Activated effector memory CD4-positive, alpha-beta T cell treated with anti-CD3 and anti-CD28 coated beads, Interleukin-2, amount 50 U/mL, for 16 hours (primary cell): Measurements from ENCODE around the gene DMAC2L.
"Not testable (repeated sequence)": the region's sequence is repeated elsewhere in the genome, so short reads cannot be mapped to it uniquely, and the experiment has no call there.

Source experiments
- DNase-seq: peaks from one replicate; pipeline ENCODE4 v3.0.0-alpha.2; 2020

The DMAC2L gene

DNA sequence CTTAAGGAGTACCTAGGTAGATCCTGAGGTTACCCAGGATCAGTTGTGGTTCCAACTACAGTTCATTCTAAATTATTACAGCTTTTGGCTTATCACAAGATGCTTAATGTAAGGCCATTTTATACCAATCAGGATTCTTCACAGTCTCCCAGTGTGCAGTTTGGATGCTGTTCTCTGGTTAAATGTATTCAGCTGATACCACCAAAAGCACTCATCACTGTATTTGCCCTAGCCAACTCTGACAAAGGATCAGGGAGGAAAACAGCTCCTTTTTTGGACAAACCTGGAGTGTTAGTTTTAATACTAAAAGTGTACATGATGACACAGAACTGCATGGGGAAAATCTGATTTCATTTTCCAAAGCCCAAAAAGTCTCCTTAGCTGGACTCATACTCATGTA is 19.5 kb downstream of the DMAC2L start:
- DNase-seq = no peak

DNA sequence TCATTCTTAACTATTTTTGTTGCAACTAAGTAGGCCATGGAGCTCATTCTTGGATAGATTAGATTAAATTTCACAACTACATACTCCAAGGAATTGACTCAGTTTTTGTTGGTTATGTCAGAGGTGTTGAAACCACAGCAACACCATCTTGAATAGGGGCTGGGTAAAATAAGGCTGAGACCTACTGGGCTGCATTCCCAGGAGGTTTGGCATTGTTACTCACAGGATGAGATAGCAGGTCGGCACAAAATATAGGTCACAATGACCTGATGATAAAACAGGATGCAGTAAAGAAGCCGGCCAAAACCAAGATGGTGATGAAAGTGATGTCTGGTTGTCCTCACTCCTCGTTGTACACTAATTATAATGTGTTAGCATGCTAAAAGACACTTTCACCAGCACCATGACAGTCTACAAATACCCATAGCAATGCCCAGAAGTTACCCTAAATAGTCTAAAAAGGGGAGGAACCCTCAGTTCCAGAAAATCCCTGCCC is 20.9 kb downstream of the DMAC2L start:
- no peak for DNase-seq

DNA sequence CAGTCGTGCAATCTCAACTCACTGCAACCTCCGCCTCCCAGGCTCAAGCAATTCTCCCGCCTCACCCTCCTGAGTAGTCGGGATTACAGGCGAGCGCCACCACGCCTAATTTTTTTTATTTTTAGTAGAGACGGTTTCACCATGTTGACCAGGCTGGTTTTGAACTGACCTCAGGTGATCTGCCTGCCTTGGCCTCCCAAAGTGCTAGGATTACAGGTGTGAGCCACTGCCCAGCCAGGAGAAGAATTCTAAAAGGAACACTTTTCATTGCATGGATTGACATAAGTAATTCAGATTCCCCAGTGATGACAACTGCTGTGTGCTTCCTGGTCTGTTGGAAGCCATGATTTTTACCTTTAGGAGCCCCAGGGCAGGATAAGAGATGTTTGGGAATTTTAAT is 22.1 kb downstream of the DMAC2L start:
- DNase-seq = no peak

DNA sequence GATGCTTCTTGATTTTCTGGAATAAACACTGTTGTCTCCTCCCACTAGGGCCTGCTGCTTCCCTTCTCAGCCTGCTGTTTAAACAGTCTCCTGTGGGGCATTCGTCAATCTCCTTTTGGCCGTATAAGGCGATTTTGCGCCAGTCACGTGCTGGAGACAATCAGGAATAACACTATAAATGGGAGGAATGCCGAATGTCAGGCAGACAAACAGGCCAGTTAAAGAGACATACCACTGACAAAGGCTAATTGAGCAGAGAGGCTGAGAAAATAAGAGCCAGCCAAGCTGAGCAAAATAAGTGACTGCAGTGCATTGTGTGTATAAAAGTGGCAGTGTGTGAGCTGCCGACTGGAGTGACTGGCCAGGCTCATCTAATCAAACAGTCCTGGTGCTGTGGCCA is 23.3 kb downstream of the DMAC2L start:
- no peak for DNase-seq

DNA sequence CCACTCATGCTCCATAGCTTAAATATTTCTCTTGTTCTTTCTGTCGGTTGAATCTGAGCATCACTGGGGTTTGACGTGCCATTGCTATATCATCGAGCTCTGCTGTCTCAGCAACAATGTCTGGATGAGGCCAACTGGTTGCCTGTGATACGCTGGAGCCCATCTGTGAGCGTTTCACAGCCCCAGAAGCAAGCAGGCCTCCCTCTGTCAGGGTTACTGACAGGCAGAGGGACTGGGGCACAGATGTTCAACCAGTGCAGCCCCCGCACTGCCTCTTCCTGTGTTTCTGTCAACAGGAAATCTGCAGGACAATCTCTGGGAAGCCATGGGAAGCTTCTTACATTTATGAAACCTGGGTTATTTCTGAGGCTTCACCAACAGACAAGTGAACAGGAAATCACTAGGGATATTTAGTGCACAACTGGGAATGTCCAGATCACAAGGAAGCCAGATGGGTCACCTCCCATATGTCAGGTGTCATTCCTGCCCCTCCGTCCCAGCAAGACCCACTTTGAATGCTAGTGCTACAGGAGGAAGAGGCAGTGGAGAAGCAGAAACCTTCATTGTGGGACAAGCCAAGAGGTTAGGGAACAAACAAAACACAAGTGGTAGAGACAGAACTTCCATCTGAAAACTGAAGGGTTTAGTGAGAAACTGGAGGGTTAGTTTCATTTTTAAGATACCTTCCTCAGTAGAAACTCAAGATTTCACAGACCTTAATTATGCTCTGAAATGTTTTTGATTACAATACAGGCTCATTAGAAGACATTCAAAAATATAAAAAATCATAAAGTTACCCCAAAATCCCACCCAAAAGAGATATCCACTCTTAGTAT is 24.1 kb downstream of the DMAC2L start:
- DNase-seq = no peak

DNA sequence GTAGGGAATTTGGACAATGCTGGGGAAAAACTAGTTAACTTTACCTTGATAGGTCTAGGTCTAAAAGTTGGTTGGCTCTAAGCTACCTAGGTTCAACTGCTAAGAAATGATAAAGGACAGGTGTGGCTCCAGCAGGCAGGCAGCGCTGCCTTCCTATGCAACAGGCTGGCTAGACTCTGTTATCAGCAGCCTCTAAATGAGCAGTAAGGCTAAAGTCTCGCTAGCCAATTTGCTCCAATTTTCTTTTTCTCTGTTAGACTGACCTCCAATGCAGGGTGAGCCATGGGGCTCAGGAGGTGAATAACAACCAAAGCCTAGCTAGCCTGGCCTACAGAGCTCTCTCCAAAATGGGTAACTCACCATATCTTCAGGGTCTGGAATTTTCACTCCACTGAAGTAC is 26.5 kb downstream of the DMAC2L start:
- DNase-seq = no peak

DNA sequence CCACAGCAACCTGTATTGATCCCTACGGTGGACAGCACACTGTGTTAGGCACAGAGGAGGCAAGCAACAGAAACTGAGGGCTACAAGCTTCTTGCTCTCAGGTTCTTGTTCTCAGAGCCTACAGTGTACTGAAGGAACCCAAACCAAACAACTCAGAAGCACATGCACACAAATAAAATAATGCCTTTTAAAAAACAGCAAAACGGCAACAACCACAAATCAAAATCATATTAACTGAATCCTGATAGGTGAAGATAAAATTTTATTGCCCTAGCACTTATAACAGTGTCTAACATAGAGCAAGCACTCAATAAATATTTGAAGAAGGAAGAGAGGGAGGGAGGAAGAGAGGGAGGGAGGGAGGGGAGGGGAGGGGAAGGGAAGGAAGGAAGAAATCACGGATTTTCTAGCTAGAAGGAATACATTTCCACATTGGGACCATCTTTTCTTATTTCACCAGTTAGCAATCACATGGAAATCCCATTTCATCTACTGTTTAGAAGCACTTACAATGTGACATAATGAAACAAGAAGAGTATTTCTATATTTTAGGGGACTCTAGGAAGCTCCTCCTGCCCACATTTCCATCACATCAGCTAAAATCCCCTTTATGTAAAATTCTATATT is 27.2 kb downstream of the DMAC2L start:
- DNase-seq = no peak

DNA sequence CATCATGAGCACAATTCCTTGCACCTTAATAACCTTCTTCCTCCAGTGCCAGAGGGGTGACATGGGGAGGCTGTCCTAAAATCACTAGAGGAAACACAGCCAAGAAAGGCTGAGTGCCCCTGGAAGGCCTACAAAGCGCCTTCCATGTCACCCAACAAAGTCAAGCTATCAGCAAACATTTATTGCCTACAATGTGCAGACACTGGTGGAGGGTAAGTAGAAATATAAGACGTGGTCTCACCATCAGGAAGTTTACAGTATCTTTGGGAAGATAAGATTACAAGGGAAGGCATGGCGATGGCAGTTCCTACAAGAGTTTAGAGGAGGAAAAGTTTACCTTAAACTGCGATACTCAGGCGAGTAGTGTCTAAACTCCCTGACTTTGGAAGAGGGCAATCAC is 27.9 kb downstream of the DMAC2L start:
- no peak for DNase-seq

DNA sequence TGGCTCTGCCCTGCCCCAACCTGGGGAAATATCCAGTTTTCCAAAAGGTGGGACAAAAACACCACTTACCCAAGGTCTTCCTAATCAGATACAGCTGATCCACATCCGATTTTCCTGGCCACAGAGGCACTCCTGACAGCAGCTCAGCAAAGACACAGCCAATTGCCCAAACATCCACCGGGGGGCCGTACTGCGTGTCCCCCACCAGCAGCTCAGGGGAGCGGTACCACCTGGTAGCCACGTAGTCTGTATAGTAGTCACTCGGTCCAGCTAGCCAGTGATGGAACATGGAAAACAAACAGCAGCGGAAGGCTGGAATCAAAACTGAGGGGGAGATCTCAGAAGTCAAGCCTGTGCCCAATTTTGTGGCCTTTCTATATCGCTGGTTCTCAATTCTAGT is 28.8 kb downstream of the DMAC2L start:
- no peak for DNase-seq

DNA sequence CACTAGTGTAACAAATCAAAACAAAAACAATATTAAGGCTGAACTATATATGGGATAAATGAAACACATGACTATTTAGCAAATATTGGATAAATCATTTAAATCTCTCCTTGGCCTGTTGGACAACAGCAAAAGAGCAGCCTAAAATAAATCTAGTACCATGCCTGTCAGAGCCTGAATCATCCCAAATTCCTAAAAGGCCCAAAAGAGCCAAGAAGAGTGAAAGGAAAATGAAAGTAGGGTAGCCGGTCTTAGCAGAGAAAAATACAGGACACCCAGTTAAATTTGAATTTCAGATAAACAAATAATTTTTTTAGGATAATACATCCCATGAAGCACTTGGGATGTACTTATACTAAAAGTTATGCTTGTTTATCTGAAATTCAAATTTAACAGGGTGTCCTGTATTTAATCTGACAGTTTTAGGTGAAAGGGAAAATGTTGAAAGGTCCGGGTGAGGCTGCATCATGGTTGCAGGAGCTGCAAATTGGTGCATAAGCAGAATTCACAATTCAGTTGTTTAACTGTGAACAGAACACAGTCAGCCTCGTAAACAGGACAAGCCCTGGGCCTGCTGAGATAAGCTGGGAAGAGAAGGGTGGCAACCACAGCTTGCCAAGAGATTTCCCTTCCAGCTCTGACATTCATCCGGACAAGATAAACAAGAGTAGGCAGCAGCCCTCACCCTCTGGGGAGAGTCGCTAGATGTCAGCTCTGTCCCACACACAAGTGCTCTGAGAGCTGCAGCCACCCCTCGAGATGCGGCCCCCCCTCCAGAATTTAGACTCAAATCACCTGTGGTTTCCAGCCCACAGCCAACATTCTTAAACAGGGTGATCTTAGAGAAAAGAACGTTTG is 30.3 kb downstream of the DMAC2L start:
- no peak for DNase-seq

DNA sequence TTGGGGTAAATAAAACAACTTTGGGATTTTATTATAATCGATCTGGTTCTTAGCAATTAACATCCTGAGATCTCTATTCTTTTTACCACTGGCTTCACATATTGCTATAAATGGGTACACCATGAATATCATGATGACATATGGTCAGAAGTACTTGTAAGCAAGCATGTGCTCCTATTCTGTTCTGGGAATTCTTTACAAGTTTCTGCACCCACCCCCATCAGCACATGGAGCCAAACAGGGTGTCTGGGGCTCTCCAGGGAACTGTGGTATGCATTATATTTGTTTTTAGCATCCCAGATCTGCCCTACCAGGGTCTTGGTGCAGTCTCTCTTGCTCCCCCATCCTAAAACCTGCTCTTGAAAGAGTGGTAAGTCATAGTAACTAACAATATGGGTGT is 31.3 kb downstream of the DMAC2L start:
- DNase-seq = no peak

DNA sequence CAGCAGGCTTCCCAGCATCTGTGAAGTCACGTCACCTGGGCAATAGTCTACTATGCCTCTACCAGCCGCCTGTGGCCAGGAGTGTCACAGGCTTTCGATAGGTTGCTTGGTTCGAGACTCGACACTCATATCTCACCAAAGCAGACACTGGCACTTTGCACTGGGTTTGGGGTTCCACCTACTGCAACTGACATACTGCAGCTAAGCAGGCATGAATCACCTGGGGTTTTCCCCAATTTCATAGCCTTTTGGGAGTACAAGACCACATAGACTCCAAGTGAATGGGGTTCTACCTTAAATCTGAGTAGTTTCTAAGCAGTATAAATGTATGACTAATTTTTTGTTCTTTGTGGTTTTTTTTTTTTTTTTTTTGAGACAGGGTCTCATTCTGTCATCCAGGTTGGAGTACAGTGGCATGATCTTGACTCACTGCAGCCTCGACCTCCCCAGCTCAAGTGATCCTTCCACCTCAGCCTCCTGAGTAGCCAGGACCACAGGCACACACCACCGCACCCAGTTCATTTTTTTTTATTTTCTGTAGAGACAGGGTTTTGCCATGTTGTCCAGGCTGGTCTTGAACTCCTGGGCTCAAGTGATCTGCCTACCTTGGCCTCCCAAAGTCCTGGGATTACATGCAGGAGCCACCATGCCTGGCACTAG is 32.1 kb downstream of the DMAC2L start:
- peak; percentile 86 for DNase-seq

DNA sequence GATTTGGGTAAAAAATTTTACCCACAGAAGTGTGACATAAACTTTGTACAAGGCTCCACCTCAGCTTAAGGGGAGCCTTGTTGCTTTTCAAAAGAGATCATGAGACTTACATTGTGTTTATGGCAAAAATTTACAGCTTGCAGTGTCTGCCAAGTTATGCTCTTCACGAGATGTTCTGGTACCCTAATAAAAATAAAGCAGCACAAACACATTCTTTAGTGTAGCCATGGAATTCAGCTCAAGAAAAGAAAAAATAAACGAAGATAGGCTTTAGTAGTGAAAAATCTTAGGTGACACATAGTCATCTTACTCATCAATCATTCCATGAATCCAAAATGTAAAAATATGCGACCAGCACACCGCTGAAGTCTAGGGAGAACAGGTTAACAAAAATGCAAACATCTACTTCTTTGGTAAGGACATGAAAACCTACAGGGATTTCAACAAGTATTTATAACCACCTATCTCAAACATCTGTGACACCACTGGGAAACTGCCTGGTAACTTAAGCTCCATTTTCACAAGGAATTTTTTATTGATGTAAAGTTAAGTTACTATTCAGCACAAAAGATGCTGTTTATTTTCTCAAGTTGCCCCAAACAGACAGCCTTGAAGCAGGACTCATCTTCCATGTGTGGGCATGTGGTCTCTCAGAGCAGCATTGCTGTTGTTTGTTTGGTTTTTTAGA is 32.9 kb downstream of the DMAC2L start:
- DNase-seq = no peak

DNA sequence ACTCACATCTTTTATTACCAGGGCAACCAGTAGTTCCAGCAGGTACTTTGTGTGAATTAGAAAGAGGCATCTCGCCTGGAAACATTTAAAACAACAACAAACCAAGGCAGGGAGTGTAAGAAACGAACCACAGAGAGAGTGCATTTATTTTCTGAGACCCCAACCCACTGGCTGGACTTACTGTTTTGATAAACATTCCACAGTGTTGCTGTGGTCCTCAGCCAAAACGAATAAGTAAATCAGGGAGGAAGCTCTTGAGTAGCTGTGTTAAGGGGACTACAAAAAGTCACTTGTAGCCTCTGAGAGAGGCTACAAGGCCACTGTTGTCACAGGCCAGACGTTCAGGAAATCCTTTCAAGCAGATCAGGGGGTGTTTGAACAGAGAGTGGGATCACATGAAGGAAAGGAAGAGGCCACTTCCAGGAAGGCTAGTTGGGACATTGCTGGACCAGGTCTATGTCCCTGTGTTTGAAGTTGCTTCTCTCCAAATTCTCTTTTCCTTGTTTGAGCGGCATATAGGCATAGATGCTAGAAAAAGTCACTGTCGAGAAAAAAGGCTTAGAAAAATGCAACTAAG is 33.8 kb downstream of the DMAC2L start:
- DNase-seq = no peak

DNA sequence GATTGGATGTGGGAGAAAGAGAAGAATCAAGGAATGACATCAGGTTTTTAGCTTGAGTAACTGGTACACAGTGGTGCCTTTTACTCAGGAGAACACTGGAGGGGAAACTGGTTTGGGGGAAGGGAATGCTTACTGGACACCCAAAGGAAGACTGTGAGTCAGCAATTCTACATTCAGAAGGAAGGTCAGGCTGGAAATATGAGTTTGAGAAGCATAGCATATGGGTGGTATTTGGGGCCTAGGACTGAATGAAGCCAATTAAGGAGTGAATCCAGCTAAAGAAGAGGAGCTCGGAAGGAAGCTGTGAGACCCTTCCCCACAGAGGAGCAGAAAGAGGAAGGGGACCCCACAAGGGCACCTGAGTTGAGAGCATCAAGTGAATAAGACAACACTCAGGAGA is 35.4 kb downstream of the DMAC2L start:
- no peak for DNase-seq

DNA sequence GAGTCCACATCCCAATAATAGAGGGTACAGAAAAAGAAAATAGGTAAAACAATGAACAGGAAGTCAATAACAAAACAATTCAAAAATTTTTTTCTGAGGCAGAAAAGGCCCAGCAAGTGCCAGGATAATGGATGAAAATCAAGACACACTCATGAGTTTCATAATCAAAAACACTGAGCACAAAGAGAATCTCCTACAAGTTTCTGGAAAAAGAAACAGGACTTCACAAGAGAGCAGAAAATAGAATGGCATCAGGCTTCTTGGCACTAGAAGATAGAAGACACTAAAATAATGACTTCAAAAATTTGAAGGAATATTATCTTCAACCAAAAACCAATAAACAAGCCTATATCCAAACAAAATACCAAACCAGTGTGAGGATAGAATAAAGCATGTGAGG is 36.8 kb downstream of the DMAC2L start:
- no peak for DNase-seq

DNA sequence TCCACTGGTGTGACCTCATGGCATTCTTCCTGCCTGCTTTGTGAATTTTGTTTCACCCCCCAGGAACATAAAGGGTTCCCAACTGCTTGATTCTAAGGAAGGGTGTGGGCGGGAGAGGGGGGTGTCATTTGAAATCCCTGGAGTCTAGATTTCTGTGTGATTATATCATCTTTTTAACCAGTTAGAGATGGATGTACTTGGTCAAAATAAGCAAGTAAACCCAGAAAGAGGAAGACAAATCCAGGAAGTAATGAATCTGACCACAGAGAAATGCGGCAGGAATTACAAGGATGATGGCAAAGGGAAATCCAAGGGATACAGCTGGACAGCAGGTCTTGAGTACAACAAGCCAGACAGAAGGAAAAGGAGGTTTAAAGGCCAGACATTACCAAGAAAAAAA is 38.9 kb downstream of the DMAC2L start:
- DNase-seq = no peak

DNA sequence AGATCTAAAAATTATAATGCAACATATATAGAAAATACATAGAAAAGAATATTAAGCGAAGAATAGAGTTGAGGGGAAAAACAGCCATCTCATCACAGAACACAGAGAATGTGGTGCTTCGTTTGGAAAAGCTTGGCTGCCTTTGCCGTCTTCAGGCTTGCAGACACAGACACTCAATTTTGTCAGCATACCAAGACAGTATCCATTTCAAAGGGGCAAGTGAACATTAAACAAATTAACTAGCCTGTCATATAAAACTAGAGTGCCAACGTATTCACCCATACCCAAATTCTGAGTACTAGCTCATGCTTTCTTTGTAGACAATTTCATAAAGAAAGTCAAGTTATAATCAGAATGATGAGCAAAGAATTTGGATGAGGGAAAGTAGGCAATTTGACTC is 40.5 kb downstream of the DMAC2L start:
- DNase-seq = no peak

DNA sequence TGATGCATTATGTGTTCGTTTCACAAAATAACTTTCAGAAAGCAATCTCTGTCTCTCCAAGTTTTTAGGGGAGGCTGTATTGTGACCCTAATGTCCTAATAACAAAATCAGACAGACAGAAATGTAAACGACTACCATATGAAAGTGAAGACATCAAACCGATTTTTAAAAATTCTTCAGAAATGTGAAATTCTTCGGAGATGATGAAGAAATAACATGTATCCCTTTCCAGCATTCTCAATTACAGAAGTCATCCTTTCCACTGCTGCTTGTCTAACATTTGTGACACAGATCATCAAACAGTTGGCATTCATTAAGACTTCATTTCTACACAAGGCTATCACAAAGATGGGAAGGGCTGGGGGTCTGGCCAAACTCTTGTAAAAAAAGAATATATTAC is 41.0 kb downstream of the DMAC2L start:
- no peak for DNase-seq

DNA sequence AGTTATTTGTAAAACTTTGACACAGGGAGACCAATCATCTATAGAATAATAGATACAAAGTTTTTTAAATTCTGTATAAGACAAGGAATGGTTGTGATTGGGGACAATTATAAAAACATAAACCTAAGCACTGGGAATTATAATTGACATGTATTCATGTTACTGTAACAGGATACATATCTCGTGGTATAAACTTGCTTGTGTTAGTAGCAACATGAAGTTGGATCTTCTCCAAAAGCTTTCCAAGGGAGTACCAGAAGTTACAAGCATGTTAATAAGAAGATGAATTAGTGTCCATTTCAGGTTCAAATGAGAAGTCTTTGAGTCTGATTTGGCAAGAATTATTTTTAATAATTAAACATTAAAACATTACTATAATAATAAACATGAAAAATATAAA is 42.4 kb downstream of the DMAC2L start:
- DNase-seq = no peak

DNA sequence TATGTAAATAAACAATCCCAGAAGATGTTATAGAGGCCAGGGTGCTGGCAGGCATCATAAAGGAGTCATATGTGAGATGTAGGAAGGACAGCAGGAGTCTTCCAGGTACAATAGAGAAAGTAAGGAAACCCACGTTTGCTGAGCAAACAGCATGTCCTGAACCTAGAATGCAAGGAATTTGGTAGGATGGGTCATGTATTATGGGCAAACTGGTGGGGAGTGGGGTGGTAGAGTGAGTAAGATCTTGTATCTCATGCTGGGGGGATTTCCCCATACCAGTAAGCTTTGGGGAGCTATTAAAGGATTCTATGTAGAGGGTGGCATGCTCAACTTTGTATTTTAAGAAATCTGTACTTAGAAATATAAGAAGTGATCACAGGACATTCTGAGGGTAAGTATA is 43.6 kb downstream of the DMAC2L start:
- DNase-seq = no peak

DNA sequence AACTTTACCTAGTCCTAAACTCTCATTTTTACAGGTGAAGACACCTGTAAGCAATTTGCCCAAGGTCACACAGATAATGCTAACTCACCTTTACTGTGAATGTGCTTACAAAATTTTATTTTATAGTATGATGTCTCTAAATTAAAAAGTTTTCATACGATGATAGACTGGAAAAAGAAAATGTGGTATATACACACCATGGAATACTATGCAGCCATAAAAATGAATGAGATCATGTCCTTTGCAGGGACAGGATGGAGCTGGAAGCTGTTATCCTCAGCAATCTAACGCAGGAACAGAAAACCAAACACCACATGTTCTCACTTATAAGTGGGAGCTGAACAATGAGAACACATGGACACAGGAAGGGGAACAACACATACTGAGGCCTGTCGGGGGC is 44.2 kb downstream of the DMAC2L start:
- not testable (repeated sequence) for DNase-seq
